Fibroblast of the aortic adventitia (primary cell): ENCODE results near the gene DTYMK. TPM values are rescaled to one million over a fixed set of nuclear protein-coding genes. Genes with fewer than 3 reads are reported as not detected.

Experiments used
- DNase-seq: peaks from one replicate; pipeline ENCODE4 v3.0.0-alpha.2; 2010; ENCODE audit warnings: low read depth
- H3K4me3 ChIP-seq: 2 replicates; pipeline ENCODE4 v1.5.1; 2011; ENCODE audit warnings: low read depth, mild to moderate bottlenecking, control low read depth, low read length, moderate library complexity
- total RNA-seq: library from RNA; depleted of rRNA; stranded (reverse); fragments of >200 nt; gene quantifications from 2 replicates; pipeline ENCODE4 v1.2.3, GENCODE V29; 2012; ENCODE audit warnings: low replicate concordance
- TF ChIP-seq, protein P1 (sequence below): IDR thresholded peaks from 2 replicates; pipeline ENCODE4 v1.5.1; 2011; ENCODE audit warnings: mild to moderate bottlenecking, low read length, control low read depth, inconsistent platforms; ENCODE audit not compliant: insufficient read depth

The DTYMK gene
- total RNA-seq, 1 donor: 41.8 TPM

DNA sequence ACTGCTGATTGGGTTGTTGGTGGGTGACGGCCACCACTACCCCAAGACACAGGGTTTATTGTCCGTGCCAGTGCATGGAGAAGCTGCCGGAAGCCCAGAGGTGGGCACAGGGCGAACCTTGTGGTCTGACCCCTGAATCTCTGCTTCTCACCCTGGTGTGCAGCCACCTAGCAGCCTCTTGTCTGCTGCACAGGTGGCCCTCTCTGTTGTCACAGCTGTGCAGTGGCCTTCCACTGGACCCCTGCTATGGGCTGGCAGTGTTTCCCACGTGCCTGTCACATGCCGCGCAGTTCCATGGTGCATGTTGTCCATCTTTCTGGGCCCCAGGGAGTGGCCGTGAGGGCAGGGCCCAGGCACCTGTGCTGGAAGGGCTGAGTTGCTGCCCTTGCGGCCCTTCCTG is 33.9 kb downstream of the DTYMK start:
- TF ChIP-seq, protein P1, sequence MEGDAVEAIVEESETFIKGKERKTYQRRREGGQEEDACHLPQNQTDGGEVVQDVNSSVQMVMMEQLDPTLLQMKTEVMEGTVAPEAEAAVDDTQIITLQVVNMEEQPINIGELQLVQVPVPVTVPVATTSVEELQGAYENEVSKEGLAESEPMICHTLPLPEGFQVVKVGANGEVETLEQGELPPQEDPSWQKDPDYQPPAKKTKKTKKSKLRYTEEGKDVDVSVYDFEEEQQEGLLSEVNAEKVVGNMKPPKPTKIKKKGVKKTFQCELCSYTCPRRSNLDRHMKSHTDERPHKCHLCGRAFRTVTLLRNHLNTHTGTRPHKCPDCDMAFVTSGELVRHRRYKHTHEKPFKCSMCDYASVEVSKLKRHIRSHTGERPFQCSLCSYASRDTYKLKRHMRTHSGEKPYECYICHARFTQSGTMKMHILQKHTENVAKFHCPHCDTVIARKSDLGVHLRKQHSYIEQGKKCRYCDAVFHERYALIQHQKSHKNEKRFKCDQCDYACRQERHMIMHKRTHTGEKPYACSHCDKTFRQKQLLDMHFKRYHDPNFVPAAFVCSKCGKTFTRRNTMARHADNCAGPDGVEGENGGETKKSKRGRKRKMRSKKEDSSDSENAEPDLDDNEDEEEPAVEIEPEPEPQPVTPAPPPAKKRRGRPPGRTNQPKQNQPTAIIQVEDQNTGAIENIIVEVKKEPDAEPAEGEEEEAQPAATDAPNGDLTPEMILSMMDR: no peak
- H3K4me3 ChIP-seq: no peak overlapping the region
- no peak for DNase-seq

DNA sequence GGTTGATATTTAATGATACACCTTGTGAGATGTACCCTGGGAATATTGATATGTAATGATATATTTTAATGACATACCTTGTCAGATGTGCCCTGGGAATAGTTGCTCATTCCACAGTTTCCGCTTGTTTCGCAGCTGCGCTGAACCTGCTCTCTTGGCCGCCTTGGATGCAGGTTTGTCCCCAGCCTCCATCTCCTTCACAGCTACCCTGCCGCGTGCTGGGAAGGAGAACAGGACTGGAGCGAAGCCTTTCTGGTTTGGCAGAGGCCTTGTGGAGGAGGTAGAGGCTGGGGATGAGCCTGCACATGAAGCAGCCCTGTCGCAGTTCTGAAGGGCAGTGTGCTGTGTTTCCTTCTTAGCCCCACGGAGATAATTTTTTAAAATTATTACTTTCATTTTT is 34.5 kb downstream of the DTYMK start:
- no peak overlapping the region for H3K4me3 ChIP-seq
- no peak for DNase-seq
- TF ChIP-seq, protein P1: no peak

DNA sequence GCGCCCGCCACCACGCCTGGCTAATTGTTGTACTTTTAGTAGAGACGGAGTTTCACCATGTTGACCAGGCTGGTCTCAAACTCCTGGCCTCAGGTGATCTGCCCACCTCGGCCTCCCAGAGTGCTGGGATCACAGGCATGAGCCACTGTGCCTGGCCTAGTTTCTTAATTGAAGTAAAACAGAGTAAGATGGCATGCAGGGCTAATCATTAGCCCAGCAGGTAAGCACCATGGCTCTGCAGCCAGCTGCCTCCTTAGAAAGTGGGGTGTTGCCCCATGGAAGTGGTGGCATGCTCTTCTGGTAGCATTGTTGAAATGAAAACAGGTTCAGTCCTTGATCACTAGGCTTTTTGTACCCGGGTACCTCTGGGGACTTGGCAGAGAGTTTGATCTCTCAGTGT is 36.7 kb downstream of the DTYMK start:
- TF ChIP-seq, protein P1: no peak
- no peak overlapping the region for H3K4me3 ChIP-seq
- no peak for DNase-seq

DNA sequence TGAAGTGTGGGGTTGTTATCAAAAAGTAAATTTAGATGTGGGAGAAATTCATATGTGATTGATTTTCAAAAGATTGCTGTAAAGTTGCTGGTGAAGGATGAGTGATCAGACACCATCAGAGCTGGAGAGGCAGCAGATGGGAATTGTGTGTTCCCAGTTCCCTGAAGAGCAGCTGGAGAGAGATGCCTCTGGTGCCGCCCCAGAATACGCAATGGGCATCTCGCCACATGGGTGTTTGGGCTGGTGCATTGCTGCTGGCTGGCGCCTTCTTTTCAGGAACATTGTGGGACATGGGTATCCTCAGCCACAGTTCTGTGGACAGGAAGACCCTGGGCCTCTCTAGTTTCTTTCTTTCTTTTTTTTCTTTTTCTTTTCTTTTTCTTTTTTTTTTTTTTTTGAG is 37.2 kb downstream of the DTYMK start:
- no peak for DNase-seq
- TF ChIP-seq, protein P1: no peak
- no peak overlapping the region for H3K4me3 ChIP-seq

DNA sequence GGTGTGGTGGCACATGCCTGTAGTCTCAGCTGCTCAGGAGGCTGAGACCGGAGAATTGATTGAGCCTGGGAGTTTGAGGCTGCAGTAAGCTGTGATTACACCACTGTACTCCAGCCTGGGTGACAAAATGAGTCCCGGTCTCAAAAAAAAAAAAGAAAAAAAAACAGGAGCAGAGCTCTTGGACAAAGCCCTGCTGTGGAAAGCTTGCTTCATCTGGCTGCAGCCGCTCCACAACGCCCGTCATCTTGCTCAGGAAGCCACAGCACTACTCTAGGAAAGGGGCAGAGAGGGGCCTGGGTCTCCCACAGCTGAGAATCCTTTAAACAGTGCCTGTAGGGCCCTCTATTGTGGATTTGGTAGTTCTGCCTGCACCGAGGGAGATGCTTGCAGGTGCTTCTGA is 38.2 kb downstream of the DTYMK start:
- TF ChIP-seq, protein P1: no peak
- no peak overlapping the region for H3K4me3 ChIP-seq
- no peak for DNase-seq

DNA sequence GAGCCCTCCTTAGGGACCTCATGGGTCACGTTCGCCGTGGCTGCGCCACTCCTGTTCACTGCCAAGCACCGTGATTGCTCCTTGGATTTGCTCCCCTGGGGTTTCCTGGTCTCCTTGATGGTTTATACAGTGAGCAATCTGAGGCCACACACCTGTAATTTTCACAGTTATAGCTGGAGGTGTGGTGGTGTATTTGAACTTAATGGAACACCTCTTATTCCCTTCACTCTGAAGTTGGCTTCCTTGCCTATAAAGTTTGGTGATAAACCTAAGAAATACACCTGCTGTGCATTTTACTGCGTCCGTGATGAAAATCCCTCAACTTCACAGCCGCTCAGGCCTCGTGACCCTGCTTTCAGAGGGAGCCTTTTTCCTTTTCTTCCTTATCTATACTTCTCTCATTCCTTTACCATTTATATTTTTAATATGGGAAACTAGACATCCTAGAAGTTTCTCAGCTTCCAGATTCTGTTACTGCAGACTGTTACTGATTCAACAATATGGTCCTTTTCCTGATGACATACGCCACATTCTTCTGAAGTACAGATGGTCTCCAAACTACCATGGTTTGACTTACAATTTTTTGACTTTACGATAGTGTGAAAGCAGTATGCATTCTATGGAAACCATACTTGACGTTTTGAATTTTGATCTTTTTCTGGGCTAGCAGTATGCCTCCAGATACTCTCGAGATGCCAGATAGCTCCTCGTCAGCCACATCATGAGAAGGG is 40.5 kb downstream of the DTYMK start:
- no peak for DNase-seq
- TF ChIP-seq, protein P1: no peak
- H3K4me3 ChIP-seq: no peak overlapping the region
